Mesendoderm (in vitro differentiated cells): ENCODE results near the gene BTN1A1.

Experiments used
- DNase-seq: peaks from one replicate; pipeline ENCODE4 v3.0.0; 2013
- H2AK5ac ChIP-seq: 2 replicates; pipeline ENCODE4 v1.6.1; 2013; ENCODE audit warnings: low read length, inconsistent platforms
- H2BK120ac ChIP-seq: 2 replicates; pipeline ENCODE4 v1.6.1; 2013; ENCODE audit warnings: low read depth, mild to moderate bottlenecking, low read length, moderate library complexity, mixed read lengths
- H2BK15ac ChIP-seq: replicated peaks from 2 replicates; pipeline ENCODE4 v1.6.1; 2013; ENCODE audit warnings: low read depth, mild to moderate bottlenecking, moderate library complexity
- H2BK5ac ChIP-seq: 2 replicates; pipeline ENCODE4 v1.6.1; 2013; ENCODE audit warnings: low read length, inconsistent platforms
- H3K18ac ChIP-seq: 2 replicates; pipeline ENCODE4 v1.6.1; 2013; ENCODE audit warnings: mild to moderate bottlenecking, low read length, mixed read lengths
- H3K23ac ChIP-seq: one replicate; pipeline ENCODE4 v1.6.1; 2013; ENCODE audit warnings: low read length
- H3K27ac ChIP-seq: 2 replicates; pipeline ENCODE4 v1.5.1; 2013; ENCODE audit warnings: low read depth, mild to moderate bottlenecking, inconsistent platforms, low read length, moderate library complexity
- H3K27me3 ChIP-seq: 2 replicates; pipeline ENCODE4 v1.6.1; 2013; ENCODE audit warnings: low read length, control low read depth, mild to moderate bottlenecking, inconsistent platforms; ENCODE audit not compliant: insufficient read depth, poor library complexity
- H3K36me3 ChIP-seq: 2 replicates; pipeline ENCODE4 v1.6.1; 2013; ENCODE audit warnings: low read length, inconsistent platforms; ENCODE audit not compliant: control insufficient read depth, insufficient read depth
- H3K4ac ChIP-seq: one replicate; pipeline ENCODE4 v1.6.1; 2013; ENCODE audit warnings: low read depth, mild to moderate bottlenecking, low read length, moderate library complexity
- H3K4me1 ChIP-seq: 2 replicates; pipeline ENCODE4 v1.6.1; 2013; ENCODE audit warnings: low read depth, low read length, inconsistent platforms; ENCODE audit not compliant: control insufficient read depth
- H3K4me2 ChIP-seq: 2 replicates; pipeline ENCODE4 v1.6.1; 2013; ENCODE audit warnings: low read length
- H3K4me3 ChIP-seq: 2 replicates; pipeline ENCODE4 v1.5.1; 2013; ENCODE audit warnings: mild to moderate bottlenecking, low read length
- H3K56ac ChIP-seq: one replicate; pipeline ENCODE4 v1.6.1; 2013; ENCODE audit warnings: low read length
- H3K79me1 ChIP-seq: 2 replicates; pipeline ENCODE4 v1.6.1; 2013; ENCODE audit warnings: low read length, inconsistent platforms
- H3K79me2 ChIP-seq: 2 replicates; pipeline ENCODE4 v1.6.1; 2013; ENCODE audit warnings: mild to moderate bottlenecking, low read length; ENCODE audit not compliant: control insufficient read depth, insufficient read depth
- H3K9ac ChIP-seq: 2 replicates; pipeline ENCODE4 v1.6.1; 2013; ENCODE audit warnings: low read length, inconsistent platforms
- H4K5ac ChIP-seq: one replicate; pipeline ENCODE4 v1.6.1; 2013; ENCODE audit warnings: low read length
- H4K8ac ChIP-seq: one replicate; pipeline ENCODE4 v1.6.1; 2013; ENCODE audit warnings: low read depth, mild to moderate bottlenecking, control low read depth, low read length, moderate library complexity
- WGBS: extraction: QIAGEN DNeasy Blood & Tissue Kit; methylation state at CpG from one replicate; pipeline ENCODE4 v1.1.7; 2013; ENCODE audit warnings: low lambda C conversion rate, missing lambda C conversion rate; ENCODE audit not compliant: insufficient coverage; ENCODE audit errors: extremely low coverage; 5-methylcytosine and 5-hydroxymethylcytosine counted together

Gene BTN1A1

DNA sequence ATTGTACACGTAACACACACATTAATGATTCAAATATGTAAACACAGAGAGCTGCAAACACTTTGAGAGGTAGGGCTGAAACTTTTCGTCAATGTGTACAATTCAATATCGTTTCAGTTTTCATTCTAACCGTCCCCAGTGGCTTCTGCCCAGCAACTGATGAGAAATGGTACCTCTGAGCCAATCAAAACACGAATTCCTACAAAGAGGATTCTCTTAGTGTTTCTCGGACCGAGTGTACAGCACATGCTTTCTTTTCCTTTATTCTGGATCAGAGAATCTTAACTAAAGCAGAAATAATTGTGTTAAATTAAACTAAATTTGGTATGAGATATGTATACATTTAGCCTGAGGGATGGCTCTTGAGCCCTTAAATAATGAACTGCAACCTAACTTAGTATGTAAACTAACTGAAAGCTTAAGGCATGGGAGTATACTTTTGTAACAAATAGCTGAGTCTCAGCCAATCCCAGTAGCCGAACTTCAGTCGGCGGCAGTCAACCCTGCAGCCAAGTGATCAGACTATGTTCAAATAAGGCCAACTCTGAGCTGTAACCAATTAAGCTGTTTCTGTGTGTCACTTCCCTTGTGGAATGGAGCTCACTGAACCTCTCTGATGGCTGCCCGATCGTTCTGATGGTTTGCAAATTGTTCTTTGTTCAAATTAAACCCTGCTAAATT is 26.2 kb upstream of the BTN1A1 start:
- H3K36me3 ChIP-seq = peaks cover 2% of the 10 kb centered on the region
- H3K56ac ChIP-seq = peak overlapping the region; percentile 80
- H3K79me1 ChIP-seq = no peaks in the 10 kb centered on the region
- H3K23ac ChIP-seq = no peak overlapping the region
- no peak overlapping the region for H4K8ac ChIP-seq
- peak overlapping the region; percentile 33 for H3K9ac ChIP-seq
- no peak overlapping the region for H2BK120ac ChIP-seq
- no CpG with 5 or more reads among the region's 12 CpGs for WGBS
- no peak overlapping the region for H3K4ac ChIP-seq
- no peaks in the 10 kb centered on the region for H3K79me2 ChIP-seq
- no peak overlapping the region for H3K27ac ChIP-seq
- H3K4me2 ChIP-seq = no peak overlapping the region
- no peak overlapping the region for H3K4me3 ChIP-seq
- H4K5ac ChIP-seq = no peak overlapping the region
- peaks cover 5% of the 10 kb centered on the region for H3K4me1 ChIP-seq
- H2AK5ac ChIP-seq = no peak overlapping the region
- H3K18ac ChIP-seq = peak overlapping the region; percentile 22
- H3K27me3 ChIP-seq = no peaks in the 10 kb centered on the region
- no peak overlapping the region for H2BK15ac ChIP-seq
- DNase-seq = peak; percentile 85
- no peak overlapping the region for H2BK5ac ChIP-seq

DNA sequence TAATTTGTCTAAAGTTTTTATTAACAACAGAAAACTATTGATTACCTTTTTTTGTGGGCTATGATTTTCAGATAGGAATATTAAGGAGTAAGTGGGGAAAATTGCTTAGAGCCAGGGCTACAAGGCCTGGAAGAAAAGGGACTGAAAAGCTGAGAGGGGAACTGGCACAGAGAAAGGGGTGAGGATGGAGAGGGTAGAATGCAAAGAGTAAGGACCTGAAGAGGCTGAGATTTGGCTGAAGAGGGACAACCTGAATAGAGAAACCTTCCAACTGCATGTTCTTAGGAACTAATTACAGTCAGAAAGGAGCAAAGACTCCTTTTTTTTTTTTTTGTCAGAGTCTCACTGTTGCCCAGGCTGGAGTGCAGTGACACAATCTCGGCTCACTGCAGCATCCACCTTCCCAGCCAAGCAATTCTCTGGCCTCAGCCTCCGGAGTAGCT is 25.6 kb upstream of the BTN1A1 start:
- H3K27me3 ChIP-seq = no peaks in the 10 kb centered on the region
- no peaks in the 10 kb centered on the region for H3K79me1 ChIP-seq
- no peak overlapping the region for H3K4me3 ChIP-seq
- H3K27ac ChIP-seq = peak overlapping the region; percentile 72
- H2BK15ac ChIP-seq = no peak overlapping the region
- H3K56ac ChIP-seq = peak overlapping the region; percentile 80
- H2BK120ac ChIP-seq = no peak overlapping the region
- H3K36me3 ChIP-seq = no peaks in the 10 kb centered on the region
- H3K9ac ChIP-seq = peak overlapping the region; percentile 41
- peak overlapping the region; percentile 22 for H3K18ac ChIP-seq
- peaks cover 5% of the 10 kb centered on the region for H3K4me1 ChIP-seq
- H3K79me2 ChIP-seq = no peaks in the 10 kb centered on the region
- no peak overlapping the region for H4K5ac ChIP-seq
- no peak for DNase-seq
- H2BK5ac ChIP-seq = no peak overlapping the region
- no peak overlapping the region for H3K4me2 ChIP-seq
- H3K4ac ChIP-seq = no peak overlapping the region
- H2AK5ac ChIP-seq = no peak overlapping the region
- no peak overlapping the region for H4K8ac ChIP-seq
- H3K23ac ChIP-seq = no peak overlapping the region
- WGBS = no CpG with 5 or more reads among the region's 2 CpGs

DNA sequence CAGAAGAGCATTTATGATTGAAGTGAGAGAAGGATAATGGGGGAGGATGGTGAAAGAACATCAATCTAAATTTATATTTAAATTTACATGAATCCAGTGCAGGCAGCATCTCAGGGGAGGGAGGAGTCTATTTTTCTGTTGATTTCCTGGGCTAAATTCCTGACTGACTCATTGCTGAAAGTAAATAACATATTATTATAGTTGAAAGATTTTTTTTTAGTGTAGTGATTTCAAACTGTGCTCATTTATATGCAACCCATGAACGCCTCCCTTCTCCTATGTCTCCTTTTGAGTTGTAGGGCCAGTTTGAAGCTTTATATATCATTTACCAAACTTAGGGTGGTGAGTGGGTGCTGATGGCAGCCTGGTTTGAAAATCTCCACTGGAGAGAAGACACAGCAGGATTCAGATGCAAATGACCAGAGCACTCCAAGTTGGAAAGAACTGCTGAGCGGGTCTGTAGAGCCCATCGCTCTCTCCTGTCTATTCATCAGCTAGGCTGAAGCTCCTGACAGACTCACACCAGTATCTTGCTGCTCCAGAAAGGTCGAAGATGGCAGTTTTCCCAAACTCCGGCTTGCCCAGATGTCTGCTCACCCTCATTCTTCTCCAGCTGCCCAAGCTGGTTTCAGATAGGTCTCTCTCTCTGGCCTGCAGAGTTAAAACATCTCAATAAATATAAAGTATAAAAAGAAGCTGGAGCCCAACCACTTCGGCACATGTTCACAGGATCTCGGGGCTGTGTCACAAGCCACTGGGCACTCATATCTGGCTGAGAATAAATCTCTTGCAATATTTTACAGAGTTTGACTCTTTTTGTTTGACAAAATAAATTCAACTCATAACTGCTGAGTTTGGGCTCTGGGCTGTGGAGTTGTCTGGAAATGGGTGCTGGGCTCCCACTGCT is 24.0 kb upstream of the BTN1A1 start:
- Histone ChIP-seq H3K79me2 (no peaks in the 10 kb centered on the region), H3K79me1 (no peaks in the 10 kb centered on the region), H3K4me3 (no peak overlapping the region), H3K56ac (peak overlapping the region; percentile 8), H3K18ac (no peak overlapping the region), H3K27ac (no peak overlapping the region), H3K4me1 (peaks cover 5% of the 10 kb centered on the region), H4K8ac (no peak overlapping the region), H2BK5ac (no peak overlapping the region), H3K9ac (no peak overlapping the region), H3K23ac (no peak overlapping the region), H3K36me3 (no peaks in the 10 kb centered on the region), H3K4me2 (no peak overlapping the region), H3K27me3 (no peaks in the 10 kb centered on the region), H3K4ac (no peak overlapping the region), H4K5ac (no peak overlapping the region), H2AK5ac (no peak overlapping the region), H2BK15ac (no peak overlapping the region), H2BK120ac (no peak overlapping the region)
- DNase-seq = peak; percentile 27
- WGBS = no CpG with 5 or more reads among the region's 7 CpGs

DNA sequence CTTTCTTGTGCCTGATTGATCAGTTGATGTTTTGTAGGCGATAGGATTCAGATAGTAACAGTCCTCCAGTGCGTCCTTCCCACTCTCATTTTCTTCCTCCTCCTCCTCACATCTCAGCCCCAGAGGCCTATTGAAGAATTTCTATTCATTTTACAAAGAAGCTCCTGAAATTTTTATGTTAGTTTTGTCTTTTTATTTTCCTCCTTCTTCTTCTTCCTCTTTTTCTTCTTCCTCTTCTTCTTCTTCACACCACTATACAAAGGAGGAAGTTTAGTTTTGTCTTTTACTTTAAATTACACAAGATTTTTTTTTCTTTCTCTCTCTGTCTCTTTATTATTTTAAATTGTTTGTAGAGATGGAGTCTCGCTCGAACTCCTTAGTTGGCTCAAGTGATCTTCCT is 23.2 kb upstream of the BTN1A1 start:
- no peaks in the 10 kb centered on the region for H3K36me3 ChIP-seq
- H3K79me2 ChIP-seq = no peaks in the 10 kb centered on the region
- no peak overlapping the region for H3K23ac ChIP-seq
- H2BK5ac ChIP-seq = no peak overlapping the region
- H2BK120ac ChIP-seq = no peak overlapping the region
- no peak overlapping the region for H3K56ac ChIP-seq
- no peaks in the 10 kb centered on the region for H3K79me1 ChIP-seq
- H3K4me1 ChIP-seq = peaks cover 5% of the 10 kb centered on the region
- H3K4me3 ChIP-seq = no peak overlapping the region
- H2AK5ac ChIP-seq = no peak overlapping the region
- H3K27ac ChIP-seq = no peak overlapping the region
- no peak overlapping the region for H2BK15ac ChIP-seq
- H3K9ac ChIP-seq = no peak overlapping the region
- no peaks in the 10 kb centered on the region for H3K27me3 ChIP-seq
- H4K8ac ChIP-seq = no peak overlapping the region
- no peak overlapping the region for H3K18ac ChIP-seq
- H4K5ac ChIP-seq = no peak overlapping the region
- no peak overlapping the region for H3K4me2 ChIP-seq
- no peak for DNase-seq
- H3K4ac ChIP-seq = no peak overlapping the region
- no CpG with 5 or more reads among the region's 4 CpGs for WGBS

DNA sequence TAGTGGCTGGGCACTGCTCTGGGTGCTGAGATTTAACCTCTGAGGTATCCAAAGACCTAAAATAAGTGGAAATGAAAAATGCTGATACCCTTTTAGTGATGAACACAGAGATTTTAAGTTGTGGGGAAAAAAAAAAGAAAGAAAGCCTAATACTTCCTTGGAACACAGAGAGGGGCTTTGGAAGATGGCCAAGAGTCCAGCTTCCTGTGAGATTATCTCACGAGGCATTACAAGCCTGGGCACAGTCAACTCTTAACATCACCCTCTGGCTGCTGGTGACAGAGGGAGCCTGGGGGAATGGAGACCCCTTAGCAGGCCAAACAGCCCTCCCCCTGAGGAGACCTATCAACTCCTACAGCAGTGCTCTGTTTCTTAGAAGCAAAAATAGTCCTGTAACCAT is 22.7 kb upstream of the BTN1A1 start:
- Histone ChIP-seq H3K9ac (no peak overlapping the region), H3K4me1 (peaks cover 5% of the 10 kb centered on the region), H3K4me2 (no peak overlapping the region), H3K18ac (no peak overlapping the region), H3K79me1 (no peaks in the 10 kb centered on the region), H3K27me3 (no peaks in the 10 kb centered on the region), H4K5ac (no peak overlapping the region), H2BK5ac (no peak overlapping the region), H3K36me3 (no peaks in the 10 kb centered on the region), H4K8ac (no peak overlapping the region), H2BK120ac (no peak overlapping the region), H3K4ac (no peak overlapping the region), H3K27ac (no peak overlapping the region), H2BK15ac (no peak overlapping the region), H3K56ac (no peak overlapping the region), H3K79me2 (no peaks in the 10 kb centered on the region), H3K23ac (no peak overlapping the region), H2AK5ac (no peak overlapping the region), H3K4me3 (no peak overlapping the region)
- WGBS = no CpG with 5 or more reads among the region's 1 CpG
- DNase-seq = no peak
